Measurements from ENCODE around the gene MYO9A. TPM values are rescaled to one million over a fixed set of nuclear protein-coding genes. Genes with fewer than 3 reads are reported as not detected.

Gene MYO9A
- total and polyA plus RNA-seq, 2 donors (not counting 1 experiment from before 2014, with no cell fraction given), result 6.2 to 66.1 TPM

DNA sequence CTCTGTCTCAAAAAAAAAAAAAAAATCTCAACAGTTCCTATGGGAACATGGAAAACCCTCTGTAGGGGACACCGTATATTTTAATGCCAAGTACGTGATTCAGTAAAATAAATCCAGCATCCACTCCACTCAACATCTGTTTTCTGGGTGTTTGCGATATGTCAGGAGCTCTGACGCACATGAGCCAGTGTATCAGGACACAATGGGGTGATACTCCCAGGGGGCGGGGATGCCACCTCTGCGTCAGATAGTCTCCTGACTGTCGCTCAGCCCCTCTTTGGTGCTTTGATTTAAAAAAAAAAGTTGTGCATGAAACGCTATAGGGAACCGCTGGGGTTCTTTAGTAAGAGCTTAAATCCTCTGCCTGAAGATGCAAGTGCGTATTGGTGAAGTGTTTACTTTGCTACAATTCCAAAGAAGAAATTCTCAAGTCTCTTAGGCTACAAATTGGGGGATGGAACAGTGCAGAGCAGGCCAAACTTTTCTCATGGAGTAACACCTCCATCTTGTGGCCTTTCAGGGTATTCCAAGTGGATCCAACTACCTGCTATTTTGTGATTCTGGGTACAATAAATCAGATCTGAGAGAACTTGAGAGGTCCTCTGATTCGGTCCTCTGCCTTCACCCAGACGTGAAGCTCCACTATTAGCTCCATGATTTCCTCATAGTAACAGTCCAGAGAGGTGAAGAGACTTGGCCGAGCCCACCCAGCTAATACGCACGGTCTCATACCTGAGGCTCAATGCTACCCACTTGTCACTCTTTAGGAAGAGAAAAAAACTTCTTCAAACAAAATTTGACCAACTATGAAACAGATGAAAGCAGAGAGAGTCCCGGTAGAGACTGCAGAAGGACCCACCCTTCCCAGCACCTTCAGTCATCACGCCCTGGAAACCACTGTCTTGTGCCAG is 316.9 kb downstream of the MYO9A start:
- ChIA-PET POLR2A (no interaction called here), CTCF (interaction anchor here (1.6 to 5.4 kb wide), 3 partner anchors 14 to 57 kb away, joined by 5 to 19 read pairs (median 16); no protein-coding TSS in a partner anchor)
- Histone ChIP-seq H4K20me1 (ENCODE audit: control insufficient read depth, insufficient read depth, low read length, poor library complexity, severe bottlenecking) (no peaks in the 10 kb centered on the region), H2AFZ (ENCODE audit: insufficient read depth, low read depth, low read length, poor library complexity, severe bottlenecking) (no peak overlapping the region), H3K27me3 (replicated peaks in 1 of 4; ENCODE audit: control extremely low read depth in 1 of 4, control insufficient read depth in 3 of 4, insufficient read depth in 4 of 4, low read length in 3 of 4) (peaks cover 0 to 6% (median 3%) of the 10 kb centered on the region in 4 experiments), H3K4me3 (ENCODE audit: control extremely low read depth in 1 of 5, extremely low read depth in 1 of 5, insufficient read depth in 1 of 5, low read depth in 2 of 5, low read length in 4 of 5) (no peak overlapping the region), H3K9ac (ENCODE audit: low read length) (no peak overlapping the region), H3K79me2 (ENCODE audit: control insufficient read depth, insufficient read depth, low read length) (no peaks in the 10 kb centered on the region), H3K4me2 (replicated peaks; ENCODE audit: low read depth, low read length, poor library complexity, severe bottlenecking) (no peak overlapping the region), H3K36me3 (replicated peaks in 1 of 2; ENCODE audit: control extremely low read depth in 1 of 2, control insufficient read depth in 1 of 2, extremely low read depth in 1 of 2, insufficient read depth in 2 of 2, low read length in 1 of 2) (no peaks in the 10 kb centered on the region), H3K27ac (ENCODE audit: low read length in 2 of 2) (no peak overlapping the region), H3K9me3 (ENCODE audit: control extremely low read depth in 1 of 3, control insufficient read depth in 2 of 3, insufficient read depth in 1 of 3, low read length in 2 of 3) (peaks cover 0 to 7% (median 0%) of the 10 kb centered on the region in 3 donors), H3K4me1 (ENCODE audit: control insufficient read depth in 2 of 2, insufficient read depth in 2 of 2, low read length in 2 of 2) (no peaks in the 10 kb centered on the region)
- H3K4me1 Mint-ChIP-seq, result peaks cover 2% of the 10 kb centered on the region
- intact Hi-C loops (cut with micrococcal nuclease), result no loop called here
- no peaks in the 10 kb centered on the region for H3K9me3 Mint-ChIP-seq (ENCODE audit: insufficient read depth)
- peaks cover 19% of the 10 kb centered on the region for H3K27me3 Mint-ChIP-seq
- no peak for DNase-seq
- H3K4me3 Mint-ChIP-seq, result no peak overlapping the region
- no peak overlapping the region for H3K27ac Mint-ChIP-seq
- ATAC-seq (ENCODE audit: low read depth), result no peak
- 90% methylated on average over 8 of the region's 17 CpGs for WGBS (ENCODE audit: insufficient coverage)
- TF ChIP-seq EZH2 (IDR thresholded peaks at IDR 0.05; ENCODE audit: borderline replicate concordance, insufficient read depth, low read depth, low read length, poor library complexity, severe bottlenecking), result no peak
- TF ChIP-seq, protein P1, sequence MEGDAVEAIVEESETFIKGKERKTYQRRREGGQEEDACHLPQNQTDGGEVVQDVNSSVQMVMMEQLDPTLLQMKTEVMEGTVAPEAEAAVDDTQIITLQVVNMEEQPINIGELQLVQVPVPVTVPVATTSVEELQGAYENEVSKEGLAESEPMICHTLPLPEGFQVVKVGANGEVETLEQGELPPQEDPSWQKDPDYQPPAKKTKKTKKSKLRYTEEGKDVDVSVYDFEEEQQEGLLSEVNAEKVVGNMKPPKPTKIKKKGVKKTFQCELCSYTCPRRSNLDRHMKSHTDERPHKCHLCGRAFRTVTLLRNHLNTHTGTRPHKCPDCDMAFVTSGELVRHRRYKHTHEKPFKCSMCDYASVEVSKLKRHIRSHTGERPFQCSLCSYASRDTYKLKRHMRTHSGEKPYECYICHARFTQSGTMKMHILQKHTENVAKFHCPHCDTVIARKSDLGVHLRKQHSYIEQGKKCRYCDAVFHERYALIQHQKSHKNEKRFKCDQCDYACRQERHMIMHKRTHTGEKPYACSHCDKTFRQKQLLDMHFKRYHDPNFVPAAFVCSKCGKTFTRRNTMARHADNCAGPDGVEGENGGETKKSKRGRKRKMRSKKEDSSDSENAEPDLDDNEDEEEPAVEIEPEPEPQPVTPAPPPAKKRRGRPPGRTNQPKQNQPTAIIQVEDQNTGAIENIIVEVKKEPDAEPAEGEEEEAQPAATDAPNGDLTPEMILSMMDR (IDR thresholded peaks at IDR 0.05), result peak; percentile 46

GRCh38 chr15:71800190-71800589 is 317.8 kb downstream of the MYO9A start:
- H3K9me3 Mint-ChIP-seq (ENCODE audit: insufficient read depth), result no peaks in the 10 kb centered on the region
- Histone ChIP-seq H3K9me3 (ENCODE audit: control extremely low read depth in 1 of 3, control insufficient read depth in 2 of 3, insufficient read depth in 1 of 3, low read length in 2 of 3) (peaks cover 0 to 7% (median 0%) of the 10 kb centered on the region in 3 donors), H3K79me2 (ENCODE audit: control insufficient read depth, insufficient read depth, low read length) (no peaks in the 10 kb centered on the region), H3K27ac (ENCODE audit: low read length in 2 of 2) (no peak overlapping the region), H4K20me1 (ENCODE audit: control insufficient read depth, insufficient read depth, low read length, poor library complexity, severe bottlenecking) (no peaks in the 10 kb centered on the region), H3K27me3 (replicated peaks in 1 of 4; ENCODE audit: control extremely low read depth in 1 of 4, control insufficient read depth in 3 of 4, insufficient read depth in 4 of 4, low read length in 3 of 4) (peaks cover 0 to 6% (median 3%) of the 10 kb centered on the region in 4 experiments), H3K4me3 (ENCODE audit: control extremely low read depth in 1 of 5, extremely low read depth in 1 of 5, insufficient read depth in 1 of 5, low read depth in 2 of 5, low read length in 4 of 5) (no peak overlapping the region), H2AFZ (ENCODE audit: insufficient read depth, low read depth, low read length, poor library complexity, severe bottlenecking) (no peak overlapping the region), H3K4me2 (replicated peaks; ENCODE audit: low read depth, low read length, poor library complexity, severe bottlenecking) (no peak overlapping the region), H3K9ac (ENCODE audit: low read length) (no peak overlapping the region), H3K36me3 (replicated peaks in 1 of 2; ENCODE audit: control extremely low read depth in 1 of 2, control insufficient read depth in 1 of 2, extremely low read depth in 1 of 2, insufficient read depth in 2 of 2, low read length in 1 of 2) (no peaks in the 10 kb centered on the region), H3K4me1 (ENCODE audit: control insufficient read depth in 2 of 2, insufficient read depth in 2 of 2, low read length in 2 of 2) (no peaks in the 10 kb centered on the region)
- ATAC-seq (ENCODE audit: low read depth) (no peak), DNase-seq (no peak)
- ChIA-PET CTCF (interaction anchor here (1.6 kb wide), 1 partner anchor 13 kb away, joined by 5 read pairs; no protein-coding TSS in a partner anchor), POLR2A (no interaction called here)
- no peak overlapping the region for H3K4me3 Mint-ChIP-seq
- H3K27me3 Mint-ChIP-seq, result peaks cover 19% of the 10 kb centered on the region
- no peak overlapping the region for H3K27ac Mint-ChIP-seq
- intact Hi-C loops (cut with micrococcal nuclease), result no loop called here
- WGBS (ENCODE audit: insufficient coverage), result 96% methylated on average over 3 of the region's 3 CpGs
- peaks cover 2% of the 10 kb centered on the region for H3K4me1 Mint-ChIP-seq
- TF ChIP-seq, protein P1 (IDR thresholded peaks at IDR 0.05), result no peak
- no peak for TF ChIP-seq EZH2 (IDR thresholded peaks at IDR 0.05; ENCODE audit: borderline replicate concordance, insufficient read depth, low read depth, low read length, poor library complexity, severe bottlenecking)

All from B cell (primary cell).